Neural cell (in vitro differentiated cells): Measurements from ENCODE around the gene EXD3. TPM values are rescaled to one million over a fixed set of nuclear protein-coding genes. Genes with fewer than 3 reads are reported as not detected.

Experiments used
- H2AFZ ChIP-seq: fragments of 200-600, 300-800 bp; sonication (generic), shearing (Covaris generic); 2 replicates; pipeline ENCODE4 v1.6.0; 2014; ENCODE audit warnings: low read depth, mild to moderate bottlenecking, antibody characterized with exemption, low read length, moderate library complexity
- H3F3A ChIP-seq: fragments of 200-600 bp; shearing (Covaris generic); 2 replicates; pipeline ENCODE4 v1.6.1; 2016; ENCODE audit warnings: mild to moderate bottlenecking, moderate library complexity, mixed read lengths, antibody characterized with exemption, low read length; ENCODE audit not compliant: insufficient read depth, poor library complexity, severe bottlenecking
- H3K27ac ChIP-seq: fragments of 200-600, 300-800 bp; sonication (generic), shearing (Covaris generic); 2 replicates; pipeline ENCODE4 v1.5.1; 2014; ENCODE audit warnings: mild to moderate bottlenecking, low read length, moderate library complexity
- H3K27me3 ChIP-seq: fragments of 300-800, 200-600 bp; sonication (generic), shearing (Covaris generic); 2 replicates; pipeline ENCODE4 v1.6.0; 2014; ENCODE audit warnings: mild to moderate bottlenecking, low read depth, low read length, moderate library complexity; ENCODE audit not compliant: insufficient read depth
- H3K36me3 ChIP-seq: fragments of 300-800, 200-600 bp; sonication (generic), shearing (Covaris generic); 2 replicates; pipeline ENCODE4 v1.5.1; 2014; ENCODE audit warnings: mild to moderate bottlenecking, antibody characterized with exemption, low read length, moderate library complexity; ENCODE audit not compliant: insufficient read depth
- H3K4me2 ChIP-seq: fragments of 300-800, 200-600 bp; sonication (generic), shearing (Covaris generic); 2 replicates; pipeline ENCODE4 v1.6.0; 2014; ENCODE audit warnings: mild to moderate bottlenecking, low read length
- H3K4me3 ChIP-seq: fragments of 300-800, 200-600 bp; sonication (generic), shearing (Covaris generic); 2 replicates; pipeline ENCODE4 v1.5.1; 2014; ENCODE audit warnings: mild to moderate bottlenecking, low read length, moderate library complexity
- H3K79me2 ChIP-seq: fragments of 200-600 bp; shearing (Covaris generic); replicated peaks from 2 replicates; pipeline ENCODE4 v1.6.0; 2014; ENCODE audit warnings: mild to moderate bottlenecking, low read length, moderate library complexity; ENCODE audit not compliant: insufficient read depth
- H3K9ac ChIP-seq: fragments of 300-800, 200-600 bp; sonication (generic), shearing (Covaris generic); 2 replicates; pipeline ENCODE4 v1.6.1; 2016; ENCODE audit warnings: mild to moderate bottlenecking, low read length, mixed read lengths
- H3K9me2 ChIP-seq: fragments of 200-600 bp; shearing (Covaris generic); 2 replicates; pipeline ENCODE4 v1.6.1; 2016; ENCODE audit warnings: mild to moderate bottlenecking, low read length, mixed read lengths; ENCODE audit not compliant: insufficient read depth
- H3K9me3 ChIP-seq: fragments of 200-600, 300-800 bp; sonication (generic), shearing (Covaris generic); 2 replicates; pipeline ENCODE4 v1.6.1; 2016; ENCODE audit warnings: mild to moderate bottlenecking, mixed run types, low read length, moderate library complexity, mixed read lengths
- H4K20me1 ChIP-seq: fragments of 200-600 bp; shearing (Covaris generic); 2 replicates; pipeline ENCODE4 v1.6.1; 2016; ENCODE audit warnings: mild to moderate bottlenecking, mixed run types; ENCODE audit not compliant: insufficient read depth
- EP300 ChIP-seq: fragments of 450-650 bp; conservative IDR thresholded peaks from 2 replicates; pipeline ENCODE4 v1.6.1; 2014; ENCODE audit warnings: antibody characterized with exemption, mild to moderate bottlenecking, moderate library complexity; ENCODE audit not compliant: poor library complexity, severe bottlenecking
- EZH2 ChIP-seq: fragments of 200-600, 300-800 bp; shearing (Covaris generic), sonication (generic); IDR thresholded peaks from 2 replicates; pipeline ENCODE4 v1.6.1; 2014; ENCODE audit warnings: antibody characterized with exemption, low read length, borderline replicate concordance, mild to moderate bottlenecking; ENCODE audit not compliant: insufficient read depth, poor library complexity, severe bottlenecking
- MXI1 ChIP-seq: fragments of 450-650 bp; conservative IDR thresholded peaks from 2 replicates; pipeline ENCODE4 v1.6.1; 2014; ENCODE audit warnings: antibody characterized with exemption, mild to moderate bottlenecking; ENCODE audit not compliant: poor library complexity, severe bottlenecking
- POLR2AphosphoS5 ChIP-seq: IDR thresholded peaks from 2 replicates; pipeline ENCODE4 v1.6.1; 2012
- RAD21 ChIP-seq: fragments of 450-650 bp; conservative IDR thresholded peaks from 2 replicates; pipeline ENCODE4 v1.6.1; 2014; ENCODE audit warnings: antibody characterized with exemption, mild to moderate bottlenecking, moderate library complexity
- SMC3 ChIP-seq: fragments of 450-650 bp; conservative IDR thresholded peaks from 2 replicates; pipeline ENCODE4 v1.6.1; 2014; ENCODE audit warnings: antibody characterized with exemption, mild to moderate bottlenecking, moderate library complexity; ENCODE audit not compliant: poor library complexity
- TAF1 ChIP-seq: IDR thresholded peaks from 2 replicates; pipeline ENCODE4 v1.6.1; 2012; ENCODE audit warnings: low read depth
- polyA plus RNA-seq: library from polyadenylated mRNA; depleted of rRNA; stranded (reverse); fragments of >200 nt; gene quantifications from 2 replicates; pipeline ENCODE4 v1.2.3, GENCODE V29; 2014
- TF ChIP-seq, protein P1 (sequence below): IDR thresholded peaks from 2 replicates; pipeline ENCODE4 v1.6.1; 2012; ENCODE audit warnings: borderline replicate concordance
- TF ChIP-seq, protein P2 (sequence below): fragments of 450-650 bp; IDR thresholded peaks from 2 replicates; pipeline ENCODE4 v1.5.1; 2014; ENCODE audit warnings: antibody characterized with exemption, mild to moderate bottlenecking, moderate library complexity; ENCODE audit not compliant: poor library complexity, severe bottlenecking

EXD3 gene
- polyA plus RNA-seq, 1 donor from 2014 or later, result 32.9 TPM

- H3F3A ChIP-seq, result no peaks in the 10 kb centered on the region
Observed at GRCh38 chr9:137352511-137353222, 70.3 kb downstream of the EXD3 start.

GRCh38 chr9:137351781-137352501, 71.0 kb downstream of the EXD3 start:
- Histone ChIP-seq H4K20me1 (no peaks in the 10 kb centered on the region), H3K9ac (no peak overlapping the region), H2AFZ (no peak overlapping the region), H3K27me3 (no peaks in the 10 kb centered on the region), H3K4me2 (no peak overlapping the region), H3K79me2 (no peaks in the 10 kb centered on the region), H3K4me3 (no peak overlapping the region), H3K9me3 (peaks cover 13% of the 10 kb centered on the region), H3F3A (no peaks in the 10 kb centered on the region), H3K27ac (no peak overlapping the region), H3K9me2 (no peaks in the 10 kb centered on the region), H3K36me3 (no peaks in the 10 kb centered on the region)
- TF ChIP-seq MXI1 (no peak), EP300 (no peak), TAF1 (no peak), SMC3 (no peak), RAD21 (no peak), POLR2AphosphoS5 (no peak)
- TF ChIP-seq, protein P1, sequence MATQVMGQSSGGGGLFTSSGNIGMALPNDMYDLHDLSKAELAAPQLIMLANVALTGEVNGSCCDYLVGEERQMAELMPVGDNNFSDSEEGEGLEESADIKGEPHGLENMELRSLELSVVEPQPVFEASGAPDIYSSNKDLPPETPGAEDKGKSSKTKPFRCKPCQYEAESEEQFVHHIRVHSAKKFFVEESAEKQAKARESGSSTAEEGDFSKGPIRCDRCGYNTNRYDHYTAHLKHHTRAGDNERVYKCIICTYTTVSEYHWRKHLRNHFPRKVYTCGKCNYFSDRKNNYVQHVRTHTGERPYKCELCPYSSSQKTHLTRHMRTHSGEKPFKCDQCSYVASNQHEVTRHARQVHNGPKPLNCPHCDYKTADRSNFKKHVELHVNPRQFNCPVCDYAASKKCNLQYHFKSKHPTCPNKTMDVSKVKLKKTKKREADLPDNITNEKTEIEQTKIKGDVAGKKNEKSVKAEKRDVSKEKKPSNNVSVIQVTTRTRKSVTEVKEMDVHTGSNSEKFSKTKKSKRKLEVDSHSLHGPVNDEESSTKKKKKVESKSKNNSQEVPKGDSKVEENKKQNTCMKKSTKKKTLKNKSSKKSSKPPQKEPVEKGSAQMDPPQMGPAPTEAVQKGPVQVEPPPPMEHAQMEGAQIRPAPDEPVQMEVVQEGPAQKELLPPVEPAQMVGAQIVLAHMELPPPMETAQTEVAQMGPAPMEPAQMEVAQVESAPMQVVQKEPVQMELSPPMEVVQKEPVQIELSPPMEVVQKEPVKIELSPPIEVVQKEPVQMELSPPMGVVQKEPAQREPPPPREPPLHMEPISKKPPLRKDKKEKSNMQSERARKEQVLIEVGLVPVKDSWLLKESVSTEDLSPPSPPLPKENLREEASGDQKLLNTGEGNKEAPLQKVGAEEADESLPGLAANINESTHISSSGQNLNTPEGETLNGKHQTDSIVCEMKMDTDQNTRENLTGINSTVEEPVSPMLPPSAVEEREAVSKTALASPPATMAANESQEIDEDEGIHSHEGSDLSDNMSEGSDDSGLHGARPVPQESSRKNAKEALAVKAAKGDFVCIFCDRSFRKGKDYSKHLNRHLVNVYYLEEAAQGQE, result no peak
- TF ChIP-seq, protein P2, sequence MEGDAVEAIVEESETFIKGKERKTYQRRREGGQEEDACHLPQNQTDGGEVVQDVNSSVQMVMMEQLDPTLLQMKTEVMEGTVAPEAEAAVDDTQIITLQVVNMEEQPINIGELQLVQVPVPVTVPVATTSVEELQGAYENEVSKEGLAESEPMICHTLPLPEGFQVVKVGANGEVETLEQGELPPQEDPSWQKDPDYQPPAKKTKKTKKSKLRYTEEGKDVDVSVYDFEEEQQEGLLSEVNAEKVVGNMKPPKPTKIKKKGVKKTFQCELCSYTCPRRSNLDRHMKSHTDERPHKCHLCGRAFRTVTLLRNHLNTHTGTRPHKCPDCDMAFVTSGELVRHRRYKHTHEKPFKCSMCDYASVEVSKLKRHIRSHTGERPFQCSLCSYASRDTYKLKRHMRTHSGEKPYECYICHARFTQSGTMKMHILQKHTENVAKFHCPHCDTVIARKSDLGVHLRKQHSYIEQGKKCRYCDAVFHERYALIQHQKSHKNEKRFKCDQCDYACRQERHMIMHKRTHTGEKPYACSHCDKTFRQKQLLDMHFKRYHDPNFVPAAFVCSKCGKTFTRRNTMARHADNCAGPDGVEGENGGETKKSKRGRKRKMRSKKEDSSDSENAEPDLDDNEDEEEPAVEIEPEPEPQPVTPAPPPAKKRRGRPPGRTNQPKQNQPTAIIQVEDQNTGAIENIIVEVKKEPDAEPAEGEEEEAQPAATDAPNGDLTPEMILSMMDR, result no peak

More at GRCh38 chr9:137352511-137353222, 70.3 kb downstream of the EXD3 start:
- Histone ChIP-seq H2AFZ (no peak overlapping the region), H3K27me3 (no peaks in the 10 kb centered on the region), H4K20me1 (no peaks in the 10 kb centered on the region), H3K36me3 (no peaks in the 10 kb centered on the region), H3K4me3 (no peak overlapping the region), H3K27ac (no peak overlapping the region), H3K4me2 (no peak overlapping the region), H3K9ac (no peak overlapping the region), H3K9me2 (no peaks in the 10 kb centered on the region), H3K9me3 (peaks cover 17% of the 10 kb centered on the region), H3K79me2 (no peaks in the 10 kb centered on the region)
- no peak for TF ChIP-seq RAD21
- TF ChIP-seq POLR2AphosphoS5, result no peak
- no peak for TF ChIP-seq MXI1
- TF ChIP-seq, protein P2, result no peak
- no peak for TF ChIP-seq SMC3
- no peak for TF ChIP-seq EZH2
- TF ChIP-seq TAF1, result no peak
- TF ChIP-seq EP300, result no peak
- TF ChIP-seq, protein P1, result no peak
